ENCODE data around the gene EEF2K.

EEF2K gene

DNA sequence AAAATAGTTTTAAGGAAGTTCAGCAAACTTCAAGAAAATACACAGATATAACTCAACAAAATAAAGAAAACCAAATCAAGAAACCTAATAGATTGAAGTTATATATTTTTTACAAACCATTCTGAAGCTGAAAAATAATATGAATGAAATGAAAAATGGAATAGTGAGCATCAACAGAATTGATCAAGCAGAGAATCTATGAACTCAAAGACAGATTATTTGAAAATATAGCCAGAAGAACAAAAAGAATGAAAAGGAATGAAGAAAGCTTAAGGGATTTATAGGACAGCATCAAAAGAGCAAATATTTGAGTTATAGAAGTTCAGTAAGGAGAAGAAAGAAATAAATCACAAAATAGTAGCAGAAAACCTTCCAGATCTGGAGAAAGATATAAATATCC lies 130.5 kb downstream of the EEF2K start:
- no peak for DNase-seq (ENCODE audit: low read depth)

DNA sequence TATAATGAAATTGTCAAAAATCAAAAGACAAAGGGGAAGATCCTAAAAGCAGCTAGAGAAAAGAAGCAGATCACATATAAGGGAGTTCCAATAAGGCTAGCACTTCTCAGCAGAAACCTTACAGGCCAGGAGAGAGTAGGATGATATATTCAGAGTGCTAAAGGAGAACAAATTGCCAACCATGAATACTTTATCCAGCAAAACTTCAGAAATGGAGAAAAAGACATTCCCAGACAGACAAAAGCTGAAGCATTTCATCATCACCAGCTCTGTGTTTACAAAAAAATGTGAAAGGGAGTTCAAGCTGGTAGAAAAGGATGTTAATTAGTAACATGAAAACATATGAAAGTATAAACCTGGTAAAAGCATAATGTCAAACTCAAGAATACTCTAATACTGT lies 131.0 kb downstream of the EEF2K start:
- DNase-seq (ENCODE audit: low read depth): no peak

DNA sequence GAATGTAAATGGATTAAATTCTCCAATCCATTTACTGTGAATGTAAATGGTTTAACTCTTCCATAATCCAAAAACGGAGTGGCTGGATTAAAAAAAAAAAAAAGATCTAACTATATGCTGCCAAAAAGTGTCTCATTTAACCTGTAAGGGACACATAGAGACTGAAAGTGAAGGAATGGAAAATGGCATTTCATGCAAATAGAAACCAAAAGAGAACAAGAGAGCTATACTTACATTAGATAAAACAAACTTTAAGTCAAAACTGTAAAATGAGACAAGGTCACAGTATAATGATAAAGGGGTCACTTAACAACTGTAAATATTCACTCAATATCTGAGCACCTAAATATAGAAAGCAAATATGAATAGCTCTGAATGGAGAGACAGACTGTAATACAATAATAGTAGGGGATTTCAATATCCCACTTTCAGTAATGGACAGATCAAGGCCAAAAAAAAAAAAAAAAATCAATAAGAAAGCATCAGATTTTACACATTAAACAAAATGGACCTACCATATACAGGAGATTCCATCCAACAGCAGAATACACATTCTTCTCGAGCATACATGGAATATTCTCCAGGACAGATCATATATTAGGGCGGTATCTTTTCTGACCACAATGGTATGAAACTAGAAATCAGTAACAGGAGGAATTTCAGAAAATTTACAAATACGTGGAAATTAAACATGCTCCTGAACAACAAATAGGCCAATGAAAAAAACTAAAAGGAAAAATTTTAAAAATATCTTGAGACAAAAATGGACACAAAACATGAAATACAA lies 132.0 kb downstream of the EEF2K start:
- DNase-seq (ENCODE audit: low read depth): no peak
